Activated CD8-positive, alpha-beta T cell treated with anti-CD3 and anti-CD28 coated beads for 36 hours (primary cell): ENCODE results near the gene KL. TPM values are rescaled to one million over a fixed set of nuclear protein-coding genes. Genes with fewer than 3 reads are reported as not detected.

Experiments
- ATAC-seq: fragments of 200-7000 bp; cut with Tn5 transposase; one replicate; pipeline ENCODE4 v1.10.0; 2021; ENCODE audit warnings: mild to moderate bottlenecking, moderate library complexity
- CTCF ChIA-PET: fragments of 350-600 bp; sonication (Branson Sonifier 250); formaldehyde crosslinking; loops from one replicate; lab custom pipeline; 2021; ENCODE audit warnings: antibody characterized with exemption; lab: Charles Lee
- POLR2A ChIA-PET: fragments of 350-600 bp; sonication (Branson Sonifier 250); formaldehyde crosslinking; loops from one replicate; lab custom pipeline; 2021; ENCODE audit warnings: antibody characterized with exemption; lab: Charles Lee
- DNase-seq: peaks from one replicate; pipeline ENCODE4 v3.0.0-alpha.2; 2020
- H3K27ac Mint-ChIP-seq: one replicate; pipeline ENCODE4 v1.8.0; 2021; ENCODE audit warnings: mild to moderate bottlenecking, mixed read lengths
- H3K27me3 Mint-ChIP-seq: one replicate; pipeline ENCODE4 v1.8.0; 2021; ENCODE audit warnings: mixed read lengths
- H3K36me3 Mint-ChIP-seq: one replicate; pipeline ENCODE4 v1.8.0; 2021; ENCODE audit warnings: low read depth, mixed read lengths
- H3K4me1 Mint-ChIP-seq: one replicate; pipeline ENCODE4 v1.8.0; 2021; ENCODE audit warnings: low read depth, mixed read lengths
- H3K4me3 Mint-ChIP-seq: one replicate; pipeline ENCODE4 v1.8.0; 2021; ENCODE audit warnings: mild to moderate bottlenecking, moderate library complexity, mixed read lengths
- H3K9me3 Mint-ChIP-seq: one replicate; pipeline ENCODE4 v1.8.0; 2021; ENCODE audit warnings: mixed read lengths
- intact Hi-C: fragments of 100-400 bp; cut with micrococcal nuclease; formaldehyde crosslinking; loops from one replicate; pipeline ENCODE4 v1.10.0; 2022
- total RNA-seq, 2 experiments: library from RNA; stranded (reverse); gene quantifications; one replicate each; pipeline ENCODE4 v1.2.3, GENCODE V29; 2021
- TF ChIP-seq, protein P1 (sequence below): fragments of 200-600 bp; IDR thresholded peaks from one replicate; pipeline ENCODE4 v1.8.0; 2022; ENCODE audit warnings: antibody characterized with exemption, mild to moderate bottlenecking

Gene KL
- total RNA-seq, 2 experiments from 2014 or later, result 0.22 to 0.27 TPM

- Mint-ChIP-seq H3K27ac (no peak overlapping the region), H3K4me1 (no peaks in the 10 kb centered on the region), H3K27me3 (no peaks in the 10 kb centered on the region), H3K4me3 (no peak overlapping the region), H3K9me3 (no peaks in the 10 kb centered on the region), H3K36me3 (no peaks in the 10 kb centered on the region)
- DNase-seq (no peak), ATAC-seq (no peak)
- intact Hi-C loops, result no loop called here
- TF ChIP-seq, protein P1, sequence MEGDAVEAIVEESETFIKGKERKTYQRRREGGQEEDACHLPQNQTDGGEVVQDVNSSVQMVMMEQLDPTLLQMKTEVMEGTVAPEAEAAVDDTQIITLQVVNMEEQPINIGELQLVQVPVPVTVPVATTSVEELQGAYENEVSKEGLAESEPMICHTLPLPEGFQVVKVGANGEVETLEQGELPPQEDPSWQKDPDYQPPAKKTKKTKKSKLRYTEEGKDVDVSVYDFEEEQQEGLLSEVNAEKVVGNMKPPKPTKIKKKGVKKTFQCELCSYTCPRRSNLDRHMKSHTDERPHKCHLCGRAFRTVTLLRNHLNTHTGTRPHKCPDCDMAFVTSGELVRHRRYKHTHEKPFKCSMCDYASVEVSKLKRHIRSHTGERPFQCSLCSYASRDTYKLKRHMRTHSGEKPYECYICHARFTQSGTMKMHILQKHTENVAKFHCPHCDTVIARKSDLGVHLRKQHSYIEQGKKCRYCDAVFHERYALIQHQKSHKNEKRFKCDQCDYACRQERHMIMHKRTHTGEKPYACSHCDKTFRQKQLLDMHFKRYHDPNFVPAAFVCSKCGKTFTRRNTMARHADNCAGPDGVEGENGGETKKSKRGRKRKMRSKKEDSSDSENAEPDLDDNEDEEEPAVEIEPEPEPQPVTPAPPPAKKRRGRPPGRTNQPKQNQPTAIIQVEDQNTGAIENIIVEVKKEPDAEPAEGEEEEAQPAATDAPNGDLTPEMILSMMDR, result no peak
- ChIA-PET POLR2A (no interaction called here), CTCF (no interaction called here)
These were observed 15.9 kb upstream of the KL start for GRCh38 chr13:33000365-33000764.

DNA sequence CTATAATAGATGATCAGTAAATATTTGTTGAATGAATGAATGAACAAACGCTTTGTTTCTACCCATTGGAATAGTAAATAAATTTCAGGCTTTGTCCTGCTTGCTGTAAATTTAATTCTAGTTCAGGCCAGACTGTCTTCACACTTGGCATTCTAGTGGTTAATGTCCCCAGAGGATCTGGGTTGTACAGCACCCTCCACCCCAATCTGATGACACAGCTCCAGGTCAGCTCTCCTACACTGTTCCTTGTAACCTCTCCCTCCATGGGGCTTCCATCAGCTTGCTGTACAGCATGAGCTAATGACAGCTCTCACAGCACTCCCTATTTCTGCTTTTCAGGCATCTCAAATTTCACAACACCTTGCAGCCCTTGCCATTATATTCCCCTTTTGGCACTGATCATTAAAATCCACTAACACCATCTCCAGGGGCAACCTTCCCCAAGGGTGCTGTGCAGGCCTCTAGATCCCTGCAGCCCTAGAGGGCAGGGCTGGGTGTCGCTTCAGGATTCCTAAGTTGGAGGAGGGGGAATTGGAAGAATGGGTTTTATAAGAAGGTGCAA is 12.7 kb upstream of the KL start:
- Mint-ChIP-seq H3K9me3 (peaks cover 13% of the 10 kb centered on the region), H3K27me3 (peaks cover 2% of the 10 kb centered on the region), H3K4me1 (no peaks in the 10 kb centered on the region), H3K36me3 (peaks cover 3% of the 10 kb centered on the region), H3K4me3 (no peak overlapping the region), H3K27ac (no peak overlapping the region)
- ChIA-PET CTCF (no interaction called here), POLR2A (no interaction called here)
- DNase-seq (no peak), ATAC-seq (no peak)
- intact Hi-C loops, result no loop called here
- TF ChIP-seq, protein P1, result no peak

GRCh38 chr13:33004511-33004910 is 11.7 kb upstream of the KL start:
- no peak overlapping the region for H3K27ac Mint-ChIP-seq
- H3K4me1 Mint-ChIP-seq, result no peaks in the 10 kb centered on the region
- H3K36me3 Mint-ChIP-seq, result peaks cover 3% of the 10 kb centered on the region
- H3K27me3 Mint-ChIP-seq, result peaks cover 8% of the 10 kb centered on the region
- TF ChIP-seq, protein P1, result no peak
- peaks cover 13% of the 10 kb centered on the region for H3K9me3 Mint-ChIP-seq
- intact Hi-C loops, result no loop called here
- no peak overlapping the region for H3K4me3 Mint-ChIP-seq
- ChIA-PET POLR2A (no interaction called here), CTCF (no interaction called here)
- no peak for ATAC-seq
- DNase-seq, result no peak

DNA sequence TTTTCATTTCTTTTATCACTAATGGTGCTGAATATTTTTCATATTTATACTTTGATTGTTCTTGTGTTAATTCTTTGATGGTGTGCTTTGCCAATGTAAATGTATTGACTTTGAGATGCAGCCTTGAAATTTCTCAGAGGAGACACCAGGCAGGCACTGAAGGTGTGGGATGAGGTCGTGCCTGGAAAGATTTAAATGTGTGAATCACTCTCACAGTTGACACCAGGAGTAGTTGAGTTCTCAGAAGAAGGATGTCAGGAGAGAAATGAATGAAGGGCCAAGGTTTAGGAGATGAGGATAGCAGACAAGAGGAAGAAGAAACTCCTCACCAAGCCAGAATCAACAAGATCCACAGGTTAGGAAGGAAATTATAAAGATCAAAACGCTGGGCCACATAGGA is 10.1 kb upstream of the KL start:
- TF ChIP-seq, protein P1, result no peak
- ChIA-PET POLR2A (no interaction called here), CTCF (no interaction called here)
- peaks cover 17% of the 10 kb centered on the region for H3K27me3 Mint-ChIP-seq
- peaks cover 3% of the 10 kb centered on the region for H3K36me3 Mint-ChIP-seq
- H3K27ac Mint-ChIP-seq, result no peak overlapping the region
- DNase-seq (no peak), ATAC-seq (no peak)
- intact Hi-C loops, result no loop called here
- H3K4me3 Mint-ChIP-seq, result no peak overlapping the region
- peaks cover 13% of the 10 kb centered on the region for H3K9me3 Mint-ChIP-seq
- no peaks in the 10 kb centered on the region for H3K4me1 Mint-ChIP-seq

- TF ChIP-seq, protein P1, result no peak
- CTCF ChIA-PET, result no interaction called here
- Mint-ChIP-seq H3K27ac (no peak overlapping the region), H3K9me3 (peaks cover 13% of the 10 kb centered on the region), H3K27me3 (peaks cover 20% of the 10 kb centered on the region), H3K4me3 (no peak overlapping the region), H3K36me3 (peaks cover 3% of the 10 kb centered on the region), H3K4me1 (no peaks in the 10 kb centered on the region)
- intact Hi-C loops, result no loop called here
- no peak for DNase-seq
- POLR2A ChIA-PET, result no interaction called here
- ATAC-seq, result no peak
These were observed 9.6 kb upstream of the KL start for GRCh38 chr13:33006638-33007037.
